HepG2 (cell line): ENCODE data around the gene MEX3A. TPM values are rescaled to one million over a fixed set of nuclear protein-coding genes. Genes with fewer than 3 reads are reported as not detected.

ENCODE experiments used
- AHDC1 ChIP-seq: sonication (generic); formaldehyde crosslinking; IDR thresholded peaks from 2 replicates; pipeline ENCODE4 v1.5.1; 2020; ENCODE audit warnings: mild to moderate bottlenecking, missing genetic modification reagents, borderline replicate concordance
- CBX5 ChIP-seq: sonication (generic); formaldehyde crosslinking; IDR thresholded peaks from 2 replicates; pipeline ENCODE4 v1.4.0; 2020; ENCODE audit warnings: missing genetic modification reagents, borderline replicate concordance
- GLI4 ChIP-seq: sonication (generic); formaldehyde crosslinking; IDR thresholded peaks from 2 replicates; pipeline ENCODE4 v1.5.1; 2020; ENCODE audit warnings: missing genetic modification reagents, mild to moderate bottlenecking, moderate library complexity, borderline replicate concordance
- HES4 ChIP-seq: sonication (generic); formaldehyde crosslinking; IDR thresholded peaks from 2 replicates; pipeline ENCODE4 v1.9.0; 2021; ENCODE audit warnings: mild to moderate bottlenecking, missing genetic modification reagents, borderline replicate concordance
- KLF13 ChIP-seq: sonication (generic); formaldehyde crosslinking; IDR thresholded peaks from 2 replicates; pipeline ENCODE4 v1.4.0; 2020; ENCODE audit warnings: mild to moderate bottlenecking, missing genetic modification reagents
- NR2C2 ChIP-seq: sonication (generic); formaldehyde crosslinking; IDR thresholded peaks from 2 replicates; pipeline ENCODE4 v1.4.0; 2020; ENCODE audit warnings: missing genetic modification reagents, mild to moderate bottlenecking, moderate library complexity, borderline replicate concordance
- PHF8 ChIP-seq: sonication (generic); formaldehyde crosslinking; IDR thresholded peaks from 2 replicates; pipeline ENCODE4 v1.5.0; 2020; ENCODE audit warnings: missing genetic modification reagents
- PRMT3 ChIP-seq: sonication (generic); formaldehyde crosslinking; IDR thresholded peaks from 2 replicates; pipeline ENCODE4 v1.8.1; 2022; ENCODE audit warnings: low read depth, mild to moderate bottlenecking, moderate library complexity, missing genetic modification reagents, borderline replicate concordance
- SATB2 ChIP-seq: sonication (generic); formaldehyde crosslinking; IDR thresholded peaks from 2 replicates; pipeline ENCODE4 v1.5.0; 2020; ENCODE audit warnings: missing genetic modification reagents
- YEATS4 ChIP-seq: sonication (generic); formaldehyde crosslinking; IDR thresholded peaks from 2 replicates; pipeline ENCODE4 v1.4.0; 2020; ENCODE audit warnings: missing genetic modification reagents, borderline replicate concordance
- ZKSCAN1 ChIP-seq: fragments of 150-350 bp; IDR thresholded peaks from 2 replicates; pipeline ENCODE4 v1.6.1; 2014; ENCODE audit warnings: low read length
- ZNF484 ChIP-seq: sonication (generic); formaldehyde crosslinking; IDR thresholded peaks from 2 replicates; pipeline ENCODE4 v1.5.1; 2020; ENCODE audit warnings: mild to moderate bottlenecking, low read depth, missing genetic modification reagents, borderline replicate concordance
- ZNF501 ChIP-seq: sonication (generic); formaldehyde crosslinking; IDR thresholded peaks from 2 replicates; pipeline ENCODE4 v1.5.1; 2020; ENCODE audit warnings: mild to moderate bottlenecking, moderate library complexity, missing genetic modification reagents
- ZNF563 ChIP-seq: sonication (generic); formaldehyde crosslinking; IDR thresholded peaks from 2 replicates; pipeline ENCODE4 v1.8.0; 2022; ENCODE audit warnings: mild to moderate bottlenecking, moderate library complexity, missing genetic modification reagents
- ZNF790 ChIP-seq: sonication (generic); formaldehyde crosslinking; IDR thresholded peaks from 2 replicates; pipeline ENCODE4 v1.8.0; 2022; ENCODE audit warnings: missing genetic modification reagents, mild to moderate bottlenecking, borderline replicate concordance
- polyA plus RNA-seq, 8 experiments: library from polyadenylated mRNA; depleted of rRNA in 3 of 8; stranded (reverse) in 7 of 8; unstranded in 1 of 8; fragments of >200 nt; fragmentation: Illumina TruSeq in 4 of 8; extraction: Trizol in 4 of 8; gene quantifications; 2 replicates each; pipeline versions ENCODE4 v1.2.1 to v1.2.3, GENCODE V29; 2011 to 2016; ENCODE audit warnings: low read depth in 4 of 8, missing spikeins in 1 of 8, mixed read lengths in 1 of 8; ENCODE audit not compliant: insufficient read depth in 1 of 8
- total RNA-seq, 5 experiments: library from RNA; depleted of rRNA; stranded (reverse); fragments of >200 nt; fragmentation: Illumina TruSeq; extraction: Trizol; gene quantifications; 2 replicates each; pipeline ENCODE4 v1.2.3, GENCODE V29; 2016; ENCODE audit warnings: low read depth in 1 of 5
- TF ChIP-seq, protein P1 (sequence below): fragments of 450-650 bp; IDR thresholded peaks from 2 replicates; pipeline ENCODE4 v1.6.1; 2017
- TF ChIP-seq, protein P2 (sequence below): sonication (generic); formaldehyde crosslinking; conservative IDR thresholded peaks from 2 replicates; pipeline ENCODE4 v1.5.0; 2020; ENCODE audit warnings: missing genetic modification reagents
- TF ChIP-seq, protein P3 (sequence below): sonication (generic); formaldehyde crosslinking; IDR thresholded peaks from 2 replicates; pipeline ENCODE4 v1.8.1; 2023; ENCODE audit warnings: mild to moderate bottlenecking, missing genetic modification reagents
- TF ChIP-seq, protein P4 (sequence below): sonication (generic); formaldehyde crosslinking; IDR thresholded peaks from 2 replicates; pipeline ENCODE4 v1.5.0; 2020; ENCODE audit warnings: missing genetic modification reagents

Gene MEX3A
- total and polyA plus RNA-seq, 2 of the 13 experiments (the other 11 are each of a cell fraction or from before 2014, with no cell fraction given) = 7.6 to 9.1 TPM

GRCh38 chr1:156086256-156086662, 4.0 kb upstream of the MEX3A start (continued):
- TF ChIP-seq HES4 (CRISPR knock-in tag) (no peak), KLF13 (CRISPR knock-in tag) (no peak), ZNF501 (CRISPR knock-in tag) (peak; percentile 69; the same call in 1 of the 2 replicates), PRMT3 (CRISPR knock-in tag) (0 out of 2 replicates have a peak, but pooled peaks have one; percentile 64), AHDC1 (CRISPR knock-in tag) (peak; percentile 76; the same call in 1 of the 2 replicates), NR2C2 (CRISPR knock-in tag) (peak; percentile 95), ZNF563 (CRISPR knock-in tag) (no peak), YEATS4 (CRISPR knock-in tag) (peak; percentile 45; the same call in 1 of the 2 replicates), ZNF484 (CRISPR knock-in tag) (no peak), CBX5 (0 out of 2 replicates have a peak, but pooled peaks have one; percentile 48), PHF8 (CRISPR knock-in tag) (no peak), ZNF790 (CRISPR knock-in tag) (no peak), GLI4 (CRISPR knock-in tag) (no peak), ZKSCAN1 (0 out of 2 replicates have a peak, but pooled peaks have one; percentile 9), SATB2 (CRISPR knock-in tag) (no peak)
- TF ChIP-seq, protein P1, sequence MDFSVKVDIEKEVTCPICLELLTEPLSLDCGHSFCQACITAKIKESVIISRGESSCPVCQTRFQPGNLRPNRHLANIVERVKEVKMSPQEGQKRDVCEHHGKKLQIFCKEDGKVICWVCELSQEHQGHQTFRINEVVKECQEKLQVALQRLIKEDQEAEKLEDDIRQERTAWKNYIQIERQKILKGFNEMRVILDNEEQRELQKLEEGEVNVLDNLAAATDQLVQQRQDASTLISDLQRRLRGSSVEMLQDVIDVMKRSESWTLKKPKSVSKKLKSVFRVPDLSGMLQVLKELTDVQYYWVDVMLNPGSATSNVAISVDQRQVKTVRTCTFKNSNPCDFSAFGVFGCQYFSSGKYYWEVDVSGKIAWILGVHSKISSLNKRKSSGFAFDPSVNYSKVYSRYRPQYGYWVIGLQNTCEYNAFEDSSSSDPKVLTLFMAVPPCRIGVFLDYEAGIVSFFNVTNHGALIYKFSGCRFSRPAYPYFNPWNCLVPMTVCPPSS = no peak
- TF ChIP-seq, protein P2, sequence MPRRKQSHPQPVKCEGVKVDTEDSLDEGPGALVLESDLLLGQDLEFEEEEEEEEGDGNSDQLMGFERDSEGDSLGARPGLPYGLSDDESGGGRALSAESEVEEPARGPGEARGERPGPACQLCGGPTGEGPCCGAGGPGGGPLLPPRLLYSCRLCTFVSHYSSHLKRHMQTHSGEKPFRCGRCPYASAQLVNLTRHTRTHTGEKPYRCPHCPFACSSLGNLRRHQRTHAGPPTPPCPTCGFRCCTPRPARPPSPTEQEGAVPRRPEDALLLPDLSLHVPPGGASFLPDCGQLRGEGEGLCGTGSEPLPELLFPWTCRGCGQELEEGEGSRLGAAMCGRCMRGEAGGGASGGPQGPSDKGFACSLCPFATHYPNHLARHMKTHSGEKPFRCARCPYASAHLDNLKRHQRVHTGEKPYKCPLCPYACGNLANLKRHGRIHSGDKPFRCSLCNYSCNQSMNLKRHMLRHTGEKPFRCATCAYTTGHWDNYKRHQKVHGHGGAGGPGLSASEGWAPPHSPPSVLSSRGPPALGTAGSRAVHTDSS (CRISPR knock-in tag) = no peak
- TF ChIP-seq, protein P3, sequence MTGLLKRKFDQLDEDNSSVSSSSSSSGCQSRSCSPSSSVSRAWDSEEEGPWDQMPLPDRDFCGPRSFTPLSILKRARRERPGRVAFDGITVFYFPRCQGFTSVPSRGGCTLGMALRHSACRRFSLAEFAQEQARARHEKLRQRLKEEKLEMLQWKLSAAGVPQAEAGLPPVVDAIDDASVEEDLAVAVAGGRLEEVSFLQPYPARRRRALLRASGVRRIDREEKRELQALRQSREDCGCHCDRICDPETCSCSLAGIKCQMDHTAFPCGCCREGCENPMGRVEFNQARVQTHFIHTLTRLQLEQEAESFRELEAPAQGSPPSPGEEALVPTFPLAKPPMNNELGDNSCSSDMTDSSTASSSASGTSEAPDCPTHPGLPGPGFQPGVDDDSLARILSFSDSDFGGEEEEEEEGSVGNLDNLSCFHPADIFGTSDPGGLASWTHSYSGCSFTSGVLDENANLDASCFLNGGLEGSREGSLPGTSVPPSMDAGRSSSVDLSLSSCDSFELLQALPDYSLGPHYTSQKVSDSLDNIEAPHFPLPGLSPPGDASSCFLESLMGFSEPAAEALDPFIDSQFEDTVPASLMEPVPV (CRISPR knock-in tag) = no peak
- TF ChIP-seq, protein P4, sequence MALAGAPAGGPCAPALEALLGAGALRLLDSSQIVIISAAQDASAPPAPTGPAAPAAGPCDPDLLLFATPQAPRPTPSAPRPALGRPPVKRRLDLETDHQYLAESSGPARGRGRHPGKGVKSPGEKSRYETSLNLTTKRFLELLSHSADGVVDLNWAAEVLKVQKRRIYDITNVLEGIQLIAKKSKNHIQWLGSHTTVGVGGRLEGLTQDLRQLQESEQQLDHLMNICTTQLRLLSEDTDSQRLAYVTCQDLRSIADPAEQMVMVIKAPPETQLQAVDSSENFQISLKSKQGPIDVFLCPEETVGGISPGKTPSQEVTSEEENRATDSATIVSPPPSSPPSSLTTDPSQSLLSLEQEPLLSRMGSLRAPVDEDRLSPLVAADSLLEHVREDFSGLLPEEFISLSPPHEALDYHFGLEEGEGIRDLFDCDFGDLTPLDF = no peak
